ENCODE data around the gene SUMF2. TPM values are rescaled to one million over a fixed set of nuclear protein-coding genes. Genes with fewer than 3 reads are reported as not detected.

Gene SUMF2
- 117 and 125 TPM in 2 replicates for total RNA-seq

DNA sequence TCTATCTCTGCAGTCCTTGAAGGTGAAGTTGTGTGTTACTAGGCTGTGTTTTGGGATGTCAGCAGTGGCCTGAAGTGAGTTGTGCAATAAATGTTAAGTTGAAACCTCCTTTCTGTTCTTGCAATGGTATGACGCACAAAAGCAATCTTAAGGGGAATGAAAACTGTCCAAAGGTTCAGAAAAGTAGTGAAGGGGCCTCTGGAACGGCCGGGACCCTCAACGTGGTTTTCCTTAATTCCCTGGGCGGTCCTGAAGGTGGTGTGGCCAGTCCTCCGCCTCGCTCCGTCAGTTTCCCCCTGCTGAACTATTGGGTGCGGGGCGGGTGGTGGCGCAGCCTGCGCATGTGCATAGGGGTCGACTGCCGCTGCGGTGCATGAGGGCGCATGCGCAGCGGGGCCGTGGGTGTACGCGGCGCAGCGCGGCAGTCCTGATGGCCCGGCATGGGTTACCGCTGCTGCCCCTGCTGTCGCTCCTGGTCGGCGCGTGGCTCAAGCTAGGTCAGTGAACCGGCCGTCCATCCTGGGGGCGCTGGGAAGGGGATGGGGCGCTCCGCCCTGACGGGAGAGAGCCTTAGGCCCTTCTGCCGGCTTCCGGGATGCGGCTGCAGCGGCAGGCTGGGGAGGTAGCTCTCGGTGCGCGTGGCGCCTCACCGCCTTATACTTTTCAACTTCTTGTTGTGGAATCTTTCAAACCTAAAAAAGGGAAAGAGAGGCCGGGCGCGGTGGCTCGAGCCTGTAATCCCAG is at the start of gene SUMF2:
SUMF2 (plus strand) TSS at position 405 of the 744 bp plus-strand sequence; CDS start at position 431, 26 bp downstream.

GRCh38 chr7:56051339-56052191 is 12.5 kb upstream of the SUMF2 start, which contains the start of the genes CCT6A and PSPH:
CCT6A (plus strand) TSS chr7:56051765; CDS start chr7:56051849, 84 bp downstream.
PSPH (minus strand) TSS chr7:56051444; CDS start chr7:56021212, 30,232 bp downstream.

DNA sequence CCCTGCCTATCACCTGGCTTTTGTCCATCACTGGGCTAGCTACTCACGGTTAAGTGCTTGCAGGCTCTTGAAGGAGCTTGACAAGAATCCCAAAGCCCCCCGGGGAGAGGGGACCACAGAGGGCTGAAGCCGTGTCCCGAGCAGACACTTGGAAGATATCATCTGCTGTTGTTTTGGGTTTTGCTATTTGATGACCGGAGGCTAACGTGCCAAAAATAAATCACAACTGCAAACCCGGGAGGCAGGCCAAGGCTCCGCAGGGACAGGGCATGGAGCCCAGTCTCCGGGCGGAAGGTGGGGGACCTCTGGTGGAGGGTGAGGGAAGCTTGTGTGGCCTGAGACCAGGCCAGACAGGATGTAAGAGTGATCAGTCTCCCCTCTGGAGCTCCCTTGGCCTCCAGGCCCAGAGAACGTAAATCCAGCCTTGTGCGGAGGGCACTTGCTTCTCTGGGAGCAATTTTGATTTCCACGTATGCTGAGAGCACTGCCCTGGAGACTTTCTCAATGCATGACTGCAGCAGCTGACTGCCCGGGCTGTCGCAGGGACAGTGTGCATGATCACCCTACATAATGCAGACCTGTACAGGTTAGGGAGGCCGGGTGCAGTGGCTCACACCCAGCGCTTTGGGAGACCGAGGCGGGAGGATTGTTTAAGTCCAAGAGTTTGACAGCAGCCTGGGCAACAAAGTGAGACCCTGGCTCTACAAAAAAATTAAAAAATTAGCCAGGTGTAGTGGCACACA is 28.9 kb downstream of the SUMF2 start, which contains the start of gene PHKG1:
PHKG1 (minus strand) TSS at position 164 of the 743 bp plus-strand sequence. CDS start 4,011 bp downstream, outside the sequence.

GRCh38 chr7:56106108-56107073 is 42.3 kb downstream of the SUMF2 start, which contains the start of gene CHCHD2:
CHCHD2 (minus strand) TSS chr7:56106476; CDS start chr7:56106413, 63 bp downstream.

GRCh38 chr7:56115852-56116538 is 51.9 kb downstream of the SUMF2 start, which contains the start of gene NUPR2:
NUPR2 (minus strand) TSS chr7:56116417; CDS start chr7:56116314, 103 bp downstream.

Small RNA genes within 50 kb of the gene (small RNA-seq; reads per million reads assigned to genes)
- 1.8 reads per million, percentile 45 among the genes with 10 or more reads in this experiment for gene SNORA15
- gene SNORA22B = 1.4 reads per million, percentile 34 among the genes with 10 or more reads in this experiment

Other genes starting within 250 kb of the SUMF2 start
- gene SEPTIN14, start 201.5 kb upstream of the SUMF2 start, total RNA-seq = not detected in 2 replicates
- gene ZNF713, start 176.8 kb upstream of the SUMF2 start, total RNA-seq = 3.7 and 5.6 TPM in 2 replicates
- 13.1 and 16.8 TPM in 2 replicates for gene MRPS17, start 112.4 kb upstream of the SUMF2 start, total RNA-seq
- 63.8 and 66.0 TPM in 2 replicates for gene NIPSNAP2, start 99.7 kb upstream of the SUMF2 start, total RNA-seq
- gene PSPH, start 12.8 kb upstream of the SUMF2 start, total RNA-seq = 44.3 and 49.3 TPM in 2 replicates
- 319 and 325 TPM in 2 replicates for gene CCT6A, start 12.5 kb upstream of the SUMF2 start, total RNA-seq
- gene PHKG1, start 28.7 kb downstream of the SUMF2 start, total RNA-seq = 0.27 and 0.57 TPM in 2 replicates
- 252 and 318 TPM in 2 replicates for gene CHCHD2, start 42.2 kb downstream of the SUMF2 start, total RNA-seq
- not detected in 2 replicates for gene NUPR2, start 52.1 kb downstream of the SUMF2 start, total RNA-seq

Data from thoracic aorta endothelial cell (primary cell).